Right ventricle myocardium inferior (tissue), 1 donor: ENCODE measurements around the gene ACTR8. TPM values are rescaled to one million over a fixed set of nuclear protein-coding genes. Genes with fewer than 3 reads are reported as not detected.

Experiments used
- ATAC-seq: fragments of 200-7000 bp; cut with Tn5 transposase; one replicate; pipeline ENCODE4 v1.9.1; 2020; ENCODE audit warnings: mild to moderate bottlenecking, moderate library complexity
- DNase-seq: peaks from one replicate; pipeline ENCODE4 v3.0.0; 2021; ENCODE audit errors: missing footprints
- intact Hi-C: fragments of 100-400 bp; cut with DNase I; formaldehyde crosslinking; loops from one replicate; pipeline ENCODE4 v1.11.0; 2022
- total RNA-seq: library from RNA; stranded (reverse); fragmentation: NEBNext Ultra II Directional; extraction: Animal tissue kit (Norgen Biotek cat#: 25700); gene quantifications from one replicate; pipeline ENCODE4 v1.2.1, GENCODE V29; 2021
- donor health status: DM: no; HTN: yes; CAD: no; lungs with severe emphysema.

The ACTR8 gene
- total RNA-seq, 1 donor from 2014 or later: 33.7 TPM

GRCh38 chr3:53843195-53844177, 38.5 kb downstream of the ACTR8 start:
- no peak for DNase-seq
- ATAC-seq: no peak
- intact Hi-C loops: loop anchor here (2.0 to 5.0 kb wide), 2 partner anchors 29 to 126 kb away; no protein-coding TSS in a partner anchor

- peak; percentile 30 for ATAC-seq
- intact Hi-C loops: loop anchor here (5.0 kb wide), 1 partner anchor 125 kb away; no protein-coding TSS in a partner anchor
- DNase-seq: no peak
These were observed 39.3 kb downstream of the ACTR8 start for GRCh38 chr3:53842436-53843194.

GRCh38 chr3:53841296-53841695, 40.7 kb downstream of the ACTR8 start:
- intact Hi-C loops: loop anchor here (5.0 kb wide), 1 partner anchor 124 kb away; no protein-coding TSS in a partner anchor
- no peak for ATAC-seq
- DNase-seq: no peak

GRCh38 chr3:53837331-53837730, 44.6 kb downstream of the ACTR8 start:
- DNase-seq: no peak
- no peak for ATAC-seq
- intact Hi-C loops: no loop called here

GRCh38 chr3:53836084-53836872, 45.7 kb downstream of the ACTR8 start:
- DNase-seq (no peak), ATAC-seq (no peak)
- intact Hi-C loops: no loop called here

GRCh38 chr3:53835257-53835656, 46.7 kb downstream of the ACTR8 start:
- DNase-seq (no peak), ATAC-seq (no peak)
- intact Hi-C loops: no loop called here

- no peak for ATAC-seq
- intact Hi-C loops: no loop called here
- no peak for DNase-seq
These were observed 47.4 kb downstream of the ACTR8 start for GRCh38 chr3:53834429-53835095.

- ATAC-seq: no peak
- intact Hi-C loops: no loop called here
- no peak for DNase-seq
These were observed 48.3 kb downstream of the ACTR8 start for GRCh38 chr3:53833700-53834099.

- DNase-seq (no peak), ATAC-seq (no peak)
- intact Hi-C loops: no loop called here
These were observed 48.8 kb downstream of the ACTR8 start for GRCh38 chr3:53833053-53833645.

- ATAC-seq (no peak), DNase-seq (no peak)
- intact Hi-C loops: no loop called here
These were observed 51.0 kb downstream of the ACTR8 start for GRCh38 chr3:53830944-53831343.

GRCh38 chr3:53829605-53830004, 52.3 kb downstream of the ACTR8 start:
- DNase-seq (no peak), ATAC-seq (no peak)
- intact Hi-C loops: no loop called here

GRCh38 chr3:53828581-53828980, 53.4 kb downstream of the ACTR8 start:
- intact Hi-C loops: no loop called here
- ATAC-seq (no peak), DNase-seq (no peak)

- intact Hi-C loops: no loop called here
- no peak for ATAC-seq
- DNase-seq: no peak
These were observed 55.9 kb downstream of the ACTR8 start for GRCh38 chr3:53826048-53826447.

GRCh38 chr3:53824795-53825194, 57.2 kb downstream of the ACTR8 start:
- intact Hi-C loops: no loop called here
- DNase-seq (no peak), ATAC-seq (no peak)

GRCh38 chr3:53823956-53824657, 57.8 kb downstream of the ACTR8 start:
- intact Hi-C loops: no loop called here
- DNase-seq (no peak), ATAC-seq (no peak)

- DNase-seq (no peak), ATAC-seq (no peak)
- intact Hi-C loops: no loop called here
These were observed 58.7 kb downstream of the ACTR8 start for GRCh38 chr3:53823026-53823955.
